ENCODE data around the gene SPATS2L. TPM values are rescaled to one million over a fixed set of nuclear protein-coding genes. Genes with fewer than 3 reads are reported as not detected.

SPATS2L gene
- total and polyA plus RNA-seq, 2 donors = 34.8 to 58.3 TPM

- no peak overlapping the region for H3K4me3 ChIP-seq (ENCODE audit: low read length in 2 of 2)
- no peak overlapping the region for H3K27ac ChIP-seq (ENCODE audit: low read depth in 1 of 2, low read length in 1 of 2)
- whole genome bisulfite sequencing = 88% methylated on average over 5 of the region's 5 CpGs
- H3K4me1 ChIP-seq (ENCODE audit: control insufficient read depth in 2 of 2, insufficient read depth in 2 of 2, low read length in 2 of 2) = no peaks in the 10 kb centered on the region
- H3K9me3 ChIP-seq (ENCODE audit: control insufficient read depth in 2 of 2, insufficient read depth in 1 of 2, low read length in 1 of 2) = no peaks in the 10 kb centered on the region
- no peaks in the 10 kb centered on the region for H3K27me3 ChIP-seq (ENCODE audit: control insufficient read depth in 2 of 2, insufficient read depth in 1 of 2, low read length in 1 of 2)
- H3K36me3 ChIP-seq (ENCODE audit: control insufficient read depth in 2 of 2, insufficient read depth in 2 of 2, low read length in 1 of 2) = no peaks in the 10 kb centered on the region
- no peak for DNase-seq (ENCODE audit: low read depth in 6 of 9, low spot score in 9 of 9)
Observed at GRCh38 chr2:200266406-200266805, 40.1 kb upstream of the SPATS2L start.

GRCh38 chr2:200267350-200267749 is 39.1 kb upstream of the SPATS2L start:
- no peak overlapping the region for H3K27ac ChIP-seq (ENCODE audit: low read depth in 1 of 2, low read length in 1 of 2)
- WGBS = 96% methylated on average over 2 of the region's 2 CpGs
- no peak for DNase-seq (ENCODE audit: low read depth in 6 of 9, low spot score in 9 of 9)
- H3K36me3 ChIP-seq (ENCODE audit: control insufficient read depth in 2 of 2, insufficient read depth in 2 of 2, low read length in 1 of 2) = no peaks in the 10 kb centered on the region
- no peaks in the 10 kb centered on the region for H3K27me3 ChIP-seq (ENCODE audit: control insufficient read depth in 2 of 2, insufficient read depth in 1 of 2, low read length in 1 of 2)
- no peaks in the 10 kb centered on the region for H3K9me3 ChIP-seq (ENCODE audit: control insufficient read depth in 2 of 2, insufficient read depth in 1 of 2, low read length in 1 of 2)
- H3K4me3 ChIP-seq (ENCODE audit: low read length in 2 of 2) = no peak overlapping the region
- H3K4me1 ChIP-seq (ENCODE audit: control insufficient read depth in 2 of 2, insufficient read depth in 2 of 2, low read length in 2 of 2) = no peaks in the 10 kb centered on the region

GRCh38 chr2:200270732-200271131 is 35.8 kb upstream of the SPATS2L start:
- 32% methylated on average over 1 of the region's 1 CpG for WGBS
- Histone ChIP-seq H3K27me3 (ENCODE audit: control insufficient read depth in 2 of 2, insufficient read depth in 1 of 2, low read length in 1 of 2) (no peaks in the 10 kb centered on the region), H3K4me1 (ENCODE audit: control insufficient read depth in 2 of 2, insufficient read depth in 2 of 2, low read length in 2 of 2) (no peaks in the 10 kb centered on the region), H3K9me3 (ENCODE audit: control insufficient read depth in 2 of 2, insufficient read depth in 1 of 2, low read length in 1 of 2) (no peaks in the 10 kb centered on the region), H3K36me3 (ENCODE audit: control insufficient read depth in 2 of 2, insufficient read depth in 2 of 2, low read length in 1 of 2) (no peaks in the 10 kb centered on the region), H3K27ac (ENCODE audit: low read depth in 1 of 2, low read length in 1 of 2) (no peak overlapping the region), H3K4me3 (ENCODE audit: low read length in 2 of 2) (no peak overlapping the region)
- DNase-seq (ENCODE audit: low read depth in 6 of 9, low spot score in 9 of 9) = no peak

GRCh38 chr2:200272320-200272719 is 34.2 kb upstream of the SPATS2L start:
- Histone ChIP-seq H3K27me3 (ENCODE audit: control insufficient read depth in 2 of 2, insufficient read depth in 1 of 2, low read length in 1 of 2) (no peaks in the 10 kb centered on the region), H3K27ac (ENCODE audit: low read depth in 1 of 2, low read length in 1 of 2) (no peak overlapping the region), H3K4me3 (ENCODE audit: low read length in 2 of 2) (no peak overlapping the region), H3K9me3 (ENCODE audit: control insufficient read depth in 2 of 2, insufficient read depth in 1 of 2, low read length in 1 of 2) (no peaks in the 10 kb centered on the region), H3K4me1 (ENCODE audit: control insufficient read depth in 2 of 2, insufficient read depth in 2 of 2, low read length in 2 of 2) (no peaks in the 10 kb centered on the region), H3K36me3 (ENCODE audit: control insufficient read depth in 2 of 2, insufficient read depth in 2 of 2, low read length in 1 of 2) (no peaks in the 10 kb centered on the region)
- WGBS = 87% methylated on average over 2 of the region's 2 CpGs
- no peak for DNase-seq (ENCODE audit: low read depth in 6 of 9, low spot score in 9 of 9)

- no peak overlapping the region for H3K4me3 ChIP-seq (ENCODE audit: low read length in 2 of 2)
- H3K27me3 ChIP-seq (ENCODE audit: control insufficient read depth in 2 of 2, insufficient read depth in 1 of 2, low read length in 1 of 2) = peaks cover 0 to 2% of the 10 kb centered on the region in 2 donors
- no peaks in the 10 kb centered on the region for H3K36me3 ChIP-seq (ENCODE audit: control insufficient read depth in 2 of 2, insufficient read depth in 2 of 2, low read length in 1 of 2)
- no peak overlapping the region for H3K27ac ChIP-seq (ENCODE audit: low read depth in 1 of 2, low read length in 1 of 2)
- H3K9me3 ChIP-seq (ENCODE audit: control insufficient read depth in 2 of 2, insufficient read depth in 1 of 2, low read length in 1 of 2) = no peaks in the 10 kb centered on the region
- DNase-seq (ENCODE audit: low read depth in 6 of 9, low spot score in 9 of 9) = no peak
- H3K4me1 ChIP-seq (ENCODE audit: control insufficient read depth in 2 of 2, insufficient read depth in 2 of 2, low read length in 2 of 2) = no peaks in the 10 kb centered on the region
- WGBS = 93% methylated on average over 7 of the region's 7 CpGs
Observed at GRCh38 chr2:200274116-200275075, 32.1 kb upstream of the SPATS2L start.

- Histone ChIP-seq H3K4me3 (ENCODE audit: low read length in 2 of 2) (no peak overlapping the region), H3K36me3 (ENCODE audit: control insufficient read depth in 2 of 2, insufficient read depth in 2 of 2, low read length in 1 of 2) (no peaks in the 10 kb centered on the region), H3K4me1 (ENCODE audit: control insufficient read depth in 2 of 2, insufficient read depth in 2 of 2, low read length in 2 of 2) (no peaks in the 10 kb centered on the region), H3K27ac (ENCODE audit: low read depth in 1 of 2, low read length in 1 of 2) (no peak overlapping the region), H3K27me3 (ENCODE audit: control insufficient read depth in 2 of 2, insufficient read depth in 1 of 2, low read length in 1 of 2) (peaks cover 0 to 2% of the 10 kb centered on the region in 2 donors), H3K9me3 (ENCODE audit: control insufficient read depth in 2 of 2, insufficient read depth in 1 of 2, low read length in 1 of 2) (no peaks in the 10 kb centered on the region)
- WGBS = 94% methylated on average over 5 of the region's 5 CpGs
- no peak for DNase-seq (ENCODE audit: low read depth in 6 of 9, low spot score in 9 of 9)
Observed at GRCh38 chr2:200275295-200276013, 31.0 kb upstream of the SPATS2L start.

- DNase-seq (ENCODE audit: low read depth in 6 of 9, low spot score in 9 of 9) = no peak
- H3K27me3 ChIP-seq (ENCODE audit: control insufficient read depth in 2 of 2, insufficient read depth in 1 of 2, low read length in 1 of 2) = peaks cover 0 to 2% of the 10 kb centered on the region in 2 donors
- no peak overlapping the region for H3K4me3 ChIP-seq (ENCODE audit: low read length in 2 of 2)
- H3K27ac ChIP-seq (ENCODE audit: low read depth in 1 of 2, low read length in 1 of 2) = no peak overlapping the region
- 93% methylated on average over 2 of the region's 2 CpGs for WGBS
- no peaks in the 10 kb centered on the region for H3K36me3 ChIP-seq (ENCODE audit: control insufficient read depth in 2 of 2, insufficient read depth in 2 of 2, low read length in 1 of 2)
- no peaks in the 10 kb centered on the region for H3K4me1 ChIP-seq (ENCODE audit: control insufficient read depth in 2 of 2, insufficient read depth in 2 of 2, low read length in 2 of 2)
- no peaks in the 10 kb centered on the region for H3K9me3 ChIP-seq (ENCODE audit: control insufficient read depth in 2 of 2, insufficient read depth in 1 of 2, low read length in 1 of 2)
Observed at GRCh38 chr2:200276472-200276871, 30.0 kb upstream of the SPATS2L start.

- WGBS = 95% methylated on average over 6 of the region's 6 CpGs
- Histone ChIP-seq H3K27me3 (ENCODE audit: control insufficient read depth in 2 of 2, insufficient read depth in 1 of 2, low read length in 1 of 2) (peaks cover 0 to 5% of the 10 kb centered on the region in 2 donors), H3K27ac (ENCODE audit: low read depth in 1 of 2, low read length in 1 of 2) (no peak overlapping the region), H3K4me3 (ENCODE audit: low read length in 2 of 2) (no peak overlapping the region), H3K9me3 (ENCODE audit: control insufficient read depth in 2 of 2, insufficient read depth in 1 of 2, low read length in 1 of 2) (no peaks in the 10 kb centered on the region), H3K4me1 (ENCODE audit: control insufficient read depth in 2 of 2, insufficient read depth in 2 of 2, low read length in 2 of 2) (no peaks in the 10 kb centered on the region), H3K36me3 (ENCODE audit: control insufficient read depth in 2 of 2, insufficient read depth in 2 of 2, low read length in 1 of 2) (no peaks in the 10 kb centered on the region)
- DNase-seq (ENCODE audit: low read depth in 6 of 9, low spot score in 9 of 9) = no peak
Observed at GRCh38 chr2:200278694-200279316, 27.7 kb upstream of the SPATS2L start.

- H3K4me3 ChIP-seq (ENCODE audit: low read length in 2 of 2) = no peak overlapping the region
- H3K36me3 ChIP-seq (ENCODE audit: control insufficient read depth in 2 of 2, insufficient read depth in 2 of 2, low read length in 1 of 2) = no peaks in the 10 kb centered on the region
- H3K9me3 ChIP-seq (ENCODE audit: control insufficient read depth in 2 of 2, insufficient read depth in 1 of 2, low read length in 1 of 2) = no peaks in the 10 kb centered on the region
- no peak for DNase-seq (ENCODE audit: low read depth in 6 of 9, low spot score in 9 of 9)
- H3K27me3 ChIP-seq (ENCODE audit: control insufficient read depth in 2 of 2, insufficient read depth in 1 of 2, low read length in 1 of 2) = peaks cover 0 to 5% of the 10 kb centered on the region in 2 donors
- no peak overlapping the region for H3K27ac ChIP-seq (ENCODE audit: low read depth in 1 of 2, low read length in 1 of 2)
- H3K4me1 ChIP-seq (ENCODE audit: control insufficient read depth in 2 of 2, insufficient read depth in 2 of 2, low read length in 2 of 2) = no peaks in the 10 kb centered on the region
Observed at GRCh38 chr2:200279857-200280256, 26.6 kb upstream of the SPATS2L start.
